Cardiac fibroblast (primary cell): ENCODE data around the gene RPL26.
"Not testable (repeated sequence)": the region's sequence is repeated elsewhere in the genome, so short reads cannot be mapped to it uniquely, and the experiment has no call there.

Experiments
- DNase-seq, 2 donors: peaks; one replicate each; pipeline versions ENCODE4 v3.0.0 to v3.0.0-alpha.2; 2010; ENCODE audit warnings: low read depth in 2 of 2
- H3K4me3 ChIP-seq, 2 donors: replicated peaks in 1 of 2; 1 replicate in 1 of 2; 2 replicates in 1 of 2; pipeline ENCODE4 v1.5.1; 2011; ENCODE audit warnings: low read depth in 2 of 2, low read length in 2 of 2, mild to moderate bottlenecking in 2 of 2, moderate library complexity in 1 of 2
- TF ChIP-seq, protein P1 (sequence below): IDR thresholded peaks from one replicate; pipeline ENCODE4 v1.5.1; 2011; ENCODE audit warnings: low read depth, mild to moderate bottlenecking, low read length, inconsistent platforms

Gene RPL26

DNA sequence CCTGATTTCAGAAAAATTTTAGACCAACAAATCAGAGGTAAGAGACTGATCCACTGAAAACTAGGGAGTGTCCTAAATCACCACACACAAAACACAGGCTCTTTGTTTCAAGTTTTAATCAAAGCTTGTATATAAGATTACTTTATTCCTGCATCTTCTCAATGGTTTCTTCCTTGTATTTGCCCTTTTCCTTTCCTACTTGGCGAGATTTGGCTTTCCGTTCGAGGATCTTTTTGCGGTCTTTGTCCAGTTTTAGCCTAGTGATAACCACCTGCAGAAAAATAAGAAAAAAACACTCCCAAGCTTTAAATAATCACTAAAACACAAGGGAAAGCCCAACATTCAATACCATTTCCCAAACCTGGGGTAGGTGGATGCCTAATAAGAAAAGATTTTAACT lies 5.6 kb downstream of the RPL26 start:
- TF ChIP-seq, protein P1, sequence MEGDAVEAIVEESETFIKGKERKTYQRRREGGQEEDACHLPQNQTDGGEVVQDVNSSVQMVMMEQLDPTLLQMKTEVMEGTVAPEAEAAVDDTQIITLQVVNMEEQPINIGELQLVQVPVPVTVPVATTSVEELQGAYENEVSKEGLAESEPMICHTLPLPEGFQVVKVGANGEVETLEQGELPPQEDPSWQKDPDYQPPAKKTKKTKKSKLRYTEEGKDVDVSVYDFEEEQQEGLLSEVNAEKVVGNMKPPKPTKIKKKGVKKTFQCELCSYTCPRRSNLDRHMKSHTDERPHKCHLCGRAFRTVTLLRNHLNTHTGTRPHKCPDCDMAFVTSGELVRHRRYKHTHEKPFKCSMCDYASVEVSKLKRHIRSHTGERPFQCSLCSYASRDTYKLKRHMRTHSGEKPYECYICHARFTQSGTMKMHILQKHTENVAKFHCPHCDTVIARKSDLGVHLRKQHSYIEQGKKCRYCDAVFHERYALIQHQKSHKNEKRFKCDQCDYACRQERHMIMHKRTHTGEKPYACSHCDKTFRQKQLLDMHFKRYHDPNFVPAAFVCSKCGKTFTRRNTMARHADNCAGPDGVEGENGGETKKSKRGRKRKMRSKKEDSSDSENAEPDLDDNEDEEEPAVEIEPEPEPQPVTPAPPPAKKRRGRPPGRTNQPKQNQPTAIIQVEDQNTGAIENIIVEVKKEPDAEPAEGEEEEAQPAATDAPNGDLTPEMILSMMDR, result no peak
- no peak overlapping the region for H3K4me3 ChIP-seq
- no peak for DNase-seq

DNA sequence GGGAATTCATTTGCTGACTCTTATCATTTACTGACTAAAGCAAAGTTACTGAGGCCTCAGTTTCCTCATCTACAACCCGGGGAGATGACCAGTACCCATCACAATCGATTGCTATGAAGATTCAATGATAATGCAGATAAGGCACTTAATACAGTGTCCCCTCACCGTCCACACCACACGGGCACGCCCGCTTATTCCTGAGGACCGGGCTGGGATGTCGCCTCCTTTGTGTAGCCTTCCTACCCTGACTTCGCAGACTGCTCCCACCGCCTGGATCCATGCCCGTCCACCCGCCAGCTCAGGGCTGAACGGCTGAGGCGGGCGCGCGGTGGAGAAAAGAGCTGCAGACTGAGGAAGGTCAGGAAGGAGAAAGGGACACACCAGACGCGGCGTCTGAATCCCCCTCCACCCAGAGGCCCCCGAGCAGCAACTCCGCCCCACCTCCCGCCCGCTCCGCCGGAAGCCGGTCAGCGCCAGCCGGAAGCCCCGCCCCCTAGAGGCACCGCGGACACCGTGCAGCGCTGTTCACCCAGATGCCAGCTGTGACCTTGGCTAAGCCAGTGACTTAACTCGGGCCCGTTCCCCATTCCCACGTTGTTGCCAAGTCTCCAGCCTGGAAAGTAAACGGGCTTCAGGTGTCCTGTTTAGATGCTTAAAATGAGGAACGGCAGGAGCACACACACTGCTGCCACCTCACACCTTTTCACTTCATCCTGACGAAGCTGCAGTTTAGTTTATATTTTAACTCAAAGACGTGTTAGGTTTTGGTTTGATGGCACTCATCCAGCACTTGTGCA lies 6.5 kb downstream of the RPL26 start, which contains the start of gene KRABD2:
TSS of gene KRABD2 (minus strand) at position 434 of the 797 bp plus-strand sequence.
- DNase-seq, result peak; percentile 83 to 88
- TF ChIP-seq, protein P1, result peak; percentile 51
- H3K4me3 ChIP-seq, result peak within 1 kb of the TSS; percentile 60 to 80

DNA sequence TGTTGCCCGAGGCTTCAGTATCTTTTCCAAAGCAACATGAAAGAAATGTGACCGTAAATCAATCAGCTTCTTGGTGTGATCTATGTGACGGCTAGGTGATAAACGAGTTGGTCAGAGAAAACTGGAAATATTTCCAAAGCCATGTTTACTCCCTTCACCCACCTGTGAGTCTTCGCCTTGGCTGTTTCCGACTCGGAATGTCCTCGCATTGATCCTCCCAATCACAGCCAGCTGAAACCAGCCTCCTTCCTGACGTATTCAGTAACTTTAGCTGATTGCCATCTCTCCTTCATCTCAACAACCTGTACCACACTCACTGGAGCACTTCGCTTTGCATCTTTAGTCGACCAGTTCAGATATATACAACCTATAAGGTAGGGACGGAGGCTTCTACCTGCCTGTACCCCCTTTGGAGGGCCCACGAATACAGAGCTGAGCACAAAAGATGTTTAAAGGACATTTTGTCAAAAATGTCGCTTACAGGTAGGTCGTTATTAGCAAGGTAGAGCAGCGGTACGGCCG lies 7.2 kb downstream of the RPL26 start:
- TF ChIP-seq, protein P1, result no peak
- H3K4me3 ChIP-seq, result peak overlapping the region; percentile 60 to 80
- DNase-seq, result no peak

DNA sequence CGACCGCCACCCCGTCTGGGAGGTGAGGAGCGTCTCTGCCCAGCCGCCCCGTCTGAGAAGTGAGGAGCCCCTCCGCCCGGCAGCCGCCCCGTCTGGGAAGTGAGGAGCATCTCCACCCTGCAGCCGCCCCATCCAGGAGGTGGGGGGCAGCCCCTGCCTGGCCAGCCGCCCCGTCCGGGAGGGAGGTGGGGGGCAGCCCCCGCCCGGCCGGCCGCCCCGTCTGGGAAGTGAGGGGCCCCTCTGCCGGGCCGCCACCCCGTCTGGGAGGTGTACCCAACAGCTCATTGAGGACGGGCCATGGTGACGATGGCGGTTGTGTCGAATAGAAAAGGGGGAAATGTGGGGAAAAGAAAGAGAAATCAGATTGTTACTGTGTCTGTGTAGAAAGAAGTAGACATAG lies 9.1 kb downstream of the RPL26 start:
- not testable (repeated sequence) for H3K4me3 ChIP-seq, DNase-seq

DNA sequence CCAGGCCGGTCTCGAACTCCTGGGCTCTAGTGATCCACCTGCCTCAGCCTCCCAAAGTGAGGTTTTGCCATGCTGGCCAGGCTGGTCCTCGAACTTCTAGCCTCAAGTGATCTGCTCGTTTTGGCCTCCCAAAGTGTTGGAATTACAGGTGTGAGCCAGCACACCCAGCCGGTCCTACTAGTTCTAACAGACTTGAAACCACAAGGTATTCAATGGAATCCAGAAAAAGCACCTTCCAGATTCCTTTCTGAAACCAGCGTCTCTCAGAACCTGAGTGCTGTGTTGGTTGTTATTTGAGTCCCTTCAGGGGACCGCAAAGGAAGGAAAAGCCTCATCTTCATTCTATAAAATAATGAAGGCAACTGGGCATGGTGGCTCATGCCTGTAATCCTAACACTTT lies 10.6 kb downstream of the RPL26 start:
- TF ChIP-seq, protein P1, result no peak
- no peak for DNase-seq

DNA sequence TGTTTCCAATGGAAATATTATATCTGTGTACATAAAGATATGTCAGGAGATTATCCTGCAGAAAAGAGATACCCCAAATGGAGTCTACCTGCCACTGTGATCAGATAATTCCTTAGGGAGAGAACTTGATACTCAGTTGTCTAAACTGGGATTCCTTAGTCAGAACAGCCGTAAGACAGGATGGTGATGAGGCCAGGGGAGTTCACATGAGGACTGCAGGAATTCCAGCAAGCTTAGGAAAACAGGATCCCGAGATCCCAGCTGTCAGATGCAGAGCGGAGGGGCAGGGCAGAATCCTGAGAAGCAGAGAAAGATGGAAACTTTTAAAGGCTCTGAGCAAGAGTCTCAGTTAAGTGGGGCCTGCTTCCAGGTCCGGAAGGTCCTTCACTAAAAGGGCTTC lies 11.2 kb downstream of the RPL26 start:
- no peak for DNase-seq
- no peak overlapping the region for H3K4me3 ChIP-seq
- TF ChIP-seq, protein P1, result no peak

More for the DNA sequence above, 10.6 kb downstream of the RPL26 start:
- H3K4me3 ChIP-seq, result no peak overlapping the region

DNA sequence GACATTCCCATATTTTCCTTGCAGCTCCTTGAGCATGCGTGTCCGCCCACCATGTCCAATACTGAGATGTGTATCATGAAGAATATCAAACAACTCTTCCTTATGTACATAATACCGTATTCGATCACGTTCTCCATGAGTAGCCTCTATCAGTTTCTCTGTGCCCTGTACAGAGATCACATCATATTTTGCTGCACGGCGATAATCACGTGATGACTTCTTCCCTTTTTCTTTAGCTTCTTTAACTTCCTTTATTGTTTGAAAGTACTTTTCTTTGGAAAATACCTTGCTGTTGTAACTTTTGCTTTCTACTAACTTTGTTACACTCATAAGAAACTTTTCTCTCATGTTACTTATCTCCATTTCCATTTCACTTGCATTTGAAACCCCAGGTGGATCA lies 13.0 kb downstream of the RPL26 start:
- TF ChIP-seq, protein P1, result no peak
- H3K4me3 ChIP-seq, result no peak overlapping the region
- DNase-seq, result no peak
